LNCaP clone FGC (cell line): ENCODE measurements around the gene VWA5A.

Experiments
- DNase-seq: peaks from one replicate; pipeline ENCODE4 v3.0.0-alpha.2; 2011; ENCODE audit warnings: low read depth
- H3K4me3 ChIP-seq: 2 replicates; pipeline ENCODE4 v1.5.1; 2011; ENCODE audit warnings: mild to moderate bottlenecking, low read depth, low read length, control low read depth
- CTCF ChIP-seq: IDR thresholded peaks from 2 replicates; pipeline ENCODE4 v1.5.1; 2012; ENCODE audit warnings: mild to moderate bottlenecking; ENCODE audit not compliant: control insufficient read depth, insufficient read depth; ENCODE audit errors: extremely low read depth

The VWA5A gene

GRCh38 chr11:124114942-124115781 is at the start of gene VWA5A:
Gene VWA5A, plus strand, starts transcription at chr11:124115450. Its CDS starts 2,062 bp downstream, at chr11:124117512.
- DNase-seq: peak; percentile 61
- peak within 1 kb of the TSS; percentile 57 for H3K4me3 ChIP-seq
- no peak for TF ChIP-seq CTCF

GRCh38 chr11:124068601-124069110 is 46.6 kb upstream of the VWA5A start:
- no peak overlapping the region for H3K4me3 ChIP-seq
- DNase-seq: no peak
- no peak for TF ChIP-seq CTCF

- peak; percentile 67 for TF ChIP-seq CTCF
- H3K4me3 ChIP-seq: 0 out of 2 replicates have a peak overlapping the region, but pooled peaks have one; percentile 32
- DNase-seq: no peak
Observed at GRCh38 chr11:124069429-124070401, 45.5 kb upstream of the VWA5A start.

- TF ChIP-seq CTCF: peak; percentile 77
- no peak overlapping the region for H3K4me3 ChIP-seq
- DNase-seq: peak; percentile 50
Observed at GRCh38 chr11:124070915-124071622, 44.2 kb upstream of the VWA5A start.

GRCh38 chr11:124071623-124071948 is 43.7 kb upstream of the VWA5A start:
- no peak for DNase-seq
- no peak for TF ChIP-seq CTCF
- H3K4me3 ChIP-seq: no peak overlapping the region

GRCh38 chr11:124072147-124072546 is 43.1 kb upstream of the VWA5A start:
- no peak overlapping the region for H3K4me3 ChIP-seq
- TF ChIP-seq CTCF: no peak
- DNase-seq: no peak
